Spleen (tissue), 11 donors: ENCODE data around the gene EHBP1L1. TPM values are rescaled to one million over a fixed set of nuclear protein-coding genes. Genes with fewer than 3 reads are reported as not detected.
A peak's percentile ranks its signal among the peaks of the same experiment; 100 is the strongest.

Experiments used
- DNase-seq: peaks from one replicate; pipeline ENCODE4 v3.0.0-alpha.2; 2020
- H3K27ac ChIP-seq, 8 donors: fragments of 200-600 bp; sonication (generic) in 7 of 8; 1 replicate in 4 of 8; 2 replicates in 4 of 8; pipeline versions ENCODE4 v1.5.0 to v1.8.0; 2016 to 2021; ENCODE audit warnings: inconsistent platforms in 4 of 8, mild to moderate bottlenecking in 4 of 8, moderate library complexity in 1 of 8
- H3K27me3 ChIP-seq, 7 donors: fragments of 200-600 bp; sonication (generic) in 6 of 7; replicated peaks in 1 of 7; 1 replicate in 4 of 7; 2 replicates in 3 of 7; pipeline versions ENCODE4 v1.5.0 to v1.8.0; 2016 to 2021; ENCODE audit warnings: inconsistent platforms in 3 of 7, mild to moderate bottlenecking in 1 of 7
- H3K36me3 ChIP-seq, 6 donors: fragments of 200-600 bp; sonication (generic) in 5 of 6; 1 replicate in 4 of 6; 2 replicates in 2 of 6; pipeline versions ENCODE4 v1.5.0 to v1.8.0; 2016 to 2021; ENCODE audit warnings: inconsistent platforms in 2 of 6
- H3K4me1 ChIP-seq, 6 donors: fragments of 200-600 bp; sonication (generic) in 5 of 6; 1 replicate in 3 of 6; 2 replicates in 3 of 6; pipeline versions ENCODE4 v1.5.0 to v1.8.0; 2016 to 2021; ENCODE audit warnings: inconsistent platforms in 3 of 6
- H3K4me3 ChIP-seq, 8 donors: fragments of 200-600 bp; sonication (generic) in 7 of 8; 1 replicate in 4 of 8; 2 replicates in 4 of 8; pipeline versions ENCODE4 v1.5.0 to v1.8.0; 2016 to 2021; ENCODE audit warnings: inconsistent platforms in 4 of 8, mild to moderate bottlenecking in 4 of 8, moderate library complexity in 2 of 8
- H3K9me3 ChIP-seq, 8 donors: fragments of 200-600 bp; sonication (generic) in 7 of 8; 1 replicate in 4 of 8; 2 replicates in 4 of 8; pipeline versions ENCODE4 v1.5.0 to v1.8.0; 2016 to 2021; ENCODE audit warnings: inconsistent platforms in 4 of 8
- CTCF ChIP-seq, 11 experiments: fragments of 200-600 bp in 7 of 11; fragments of 450-650 bp in 4 of 11; sonication (generic) in 4 of 11; IDR thresholded peaks in 8 of 11; conservative IDR thresholded peaks in 3 of 11; 1 replicate in 7 of 11; 2 replicates in 4 of 11; pipeline versions ENCODE4 v1.4.0 to v1.8.0; 2016 to 2021; ENCODE audit warnings: antibody characterized with exemption in 11 of 11, inconsistent platforms in 4 of 11, mild to moderate bottlenecking in 1 of 11
- POLR2A ChIP-seq, 3 donors: fragments of 450-650 bp; IDR thresholded peaks; one replicate each; pipeline ENCODE4 v1.5.1; 2017; ENCODE audit warnings: antibody characterized with exemption in 3 of 3, mild to moderate bottlenecking in 1 of 3
- POLR2AphosphoS5 ChIP-seq, 3 donors: sonication (generic); formaldehyde crosslinking; IDR thresholded peaks; one replicate each; pipeline ENCODE4 v1.5.1; 2017; ENCODE audit warnings: antibody characterized with exemption in 3 of 3
- WGBS, 5 donors: extraction: QIAGEN DNeasy Blood & Tissue Kit in 3 of 5; methylation state at CpG; one replicate each; pipeline versions ENCODE4 v1.1.5 to v1.1.7; 2013 to 2018; 5-methylcytosine and 5-hydroxymethylcytosine counted together
- intact Hi-C: fragments of 100-400 bp; cut with DNase I; formaldehyde crosslinking; loops from one replicate; pipeline ENCODE4 v1.15.0; 2023; ENCODE audit warnings: low total_unique reads
- polyA plus RNA-seq, 3 donors: library from polyadenylated mRNA; stranded (reverse); fragments of 200-250 nt; gene quantifications; one replicate each; pipeline ENCODE4 v1.2.1, GENCODE V29; 2013
- total RNA-seq, 7 donors: library from RNA; depleted of rRNA in 3 of 7; stranded (reverse); fragments of >200 nt in 3 of 7; fragmentation: NEBNext Ultra II Directional in 4 of 7; extraction: Animal tissue kit (Norgen Biotek cat#: 25700) in 4 of 7; gene quantifications; one replicate each; pipeline versions ENCODE4 v1.1.0 to v1.2.1, GENCODE V29; 2016 to 2021
- donor health status: healthy with polysubstance abuse.
- donor health status: DM: no; HTN: no; CAD: no; lungs with moderate emphysema.
- donor health status: DM: no; HTN: no; CAD: no.
- donor health status: Bipolar disorder and iron deficiency.
- donor health status: healthy.
- donor health status: DM: no; HTN: no; CAD: no.
- donor health status: DM: yes; HTN: yes; CAD: no.

EHBP1L1 gene
- total and polyA plus RNA-seq, 10 donors: 44.3 to 365 (median 215) TPM

- DNase-seq: peak; percentile 80
- peak overlapping the region in 7 of 8 donors; percentile 82 to 95 (median 89) for H3K4me3 ChIP-seq
Measured at GRCh38 chr11:65571420-65571819, 4.4 kb upstream of the EHBP1L1 start.

GRCh38 chr11:65571940-65572339, 3.9 kb upstream of the EHBP1L1 start:
- peaks cover 43 to 87% (median 79%) of the 10 kb centered on the region in 6 donors for H3K4me1 ChIP-seq
- no peaks in the 10 kb centered on the region for H3K27me3 ChIP-seq
- no peaks in the 10 kb centered on the region for H3K9me3 ChIP-seq
- no peak for DNase-seq
- 8 to 12% (median 11%) methylated on average over 11 of the region's 11 CpGs for WGBS, 5 donors
- peak overlapping the region; percentile 52 to 95 (median 88) for H3K4me3 ChIP-seq
- intact Hi-C loops: no loop called here
- peaks cover 0 to 25% (median 2%) of the 10 kb centered on the region in 6 donors for H3K36me3 ChIP-seq
- peak overlapping the region; percentile 88 to 99 (median 96) for H3K27ac ChIP-seq
- TF ChIP-seq POLR2AphosphoS5 (IDR thresholded peaks at IDR 0.05) (no peak), CTCF (IDR thresholded peaks at IDR 0.05 in 8 of 11, conservative IDR thresholded peaks at IDR 0.05 in 3 of 11) (peak in 3 of 11 experiments; percentile 4 to 20 (median 15))

More at GRCh38 chr11:65571420-65571819, 4.4 kb upstream of the EHBP1L1 start:
- H3K27me3 ChIP-seq: no peaks in the 10 kb centered on the region
- H3K4me1 ChIP-seq: peaks cover 44 to 87% (median 80%) of the 10 kb centered on the region in 6 donors
- H3K27ac ChIP-seq: peak overlapping the region in 7 of 8 donors; percentile 93 to 99 (median 97)
- 80 to 89% (median 81%) methylated on average over 7 to 9 of the region's 9 CpGs for WGBS, 5 donors
- no peak for TF ChIP-seq POLR2AphosphoS5 (IDR thresholded peaks at IDR 0.05)
- TF ChIP-seq CTCF (IDR thresholded peaks at IDR 0.05 in 8 of 11, conservative IDR thresholded peaks at IDR 0.05 in 3 of 11): no peak
- TF ChIP-seq POLR2A (IDR thresholded peaks at IDR 0.05): no peak
- no peaks in the 10 kb centered on the region for H3K9me3 ChIP-seq
- intact Hi-C loops: no loop called here
- H3K36me3 ChIP-seq: peaks cover 0 to 25% (median 2%) of the 10 kb centered on the region in 6 donors

- peaks cover 47 to 87% (median 80%) of the 10 kb centered on the region in 6 donors for H3K4me1 ChIP-seq
- peak within 1 kb of the TSS; percentile 88 to 99 (median 96) for H3K27ac ChIP-seq
- 0 to 1% (median 1%) methylated on average over 36 to 86 of the region's 86 CpGs for WGBS, 5 donors
- H3K4me3 ChIP-seq: peak within 1 kb of the TSS; percentile 52 to 95 (median 88)
- intact Hi-C loops: no loop called here
- no peaks in the 10 kb centered on the region for H3K9me3 ChIP-seq
- H3K27me3 ChIP-seq: no peaks in the 10 kb centered on the region
- peak; percentile 99 for DNase-seq
- peaks cover 0 to 25% (median 2%) of the 10 kb centered on the region in 6 donors for H3K36me3 ChIP-seq
- TF ChIP-seq CTCF (IDR thresholded peaks at IDR 0.05 in 8 of 11, conservative IDR thresholded peaks at IDR 0.05 in 3 of 11) (peak in 1 of 11 experiments; percentile 8), POLR2A (IDR thresholded peaks at IDR 0.05) (peak in 1 of 3 donors; percentile 21), POLR2AphosphoS5 (IDR thresholded peaks at IDR 0.05) (peak; percentile 67 to 81 (median 77))
Measured at GRCh38 chr11:65572356-65573051, 3.3 kb upstream of the EHBP1L1 start, which contains the start of gene FAM89B. Gene FAM89B, plus strand, starts transcription at chr11:65572538. Its CDS starts 132 bp downstream, at chr11:65572670.
